HepG2 (cell line): ENCODE measurements around the gene ZNF621. TPM values are rescaled to one million over a fixed set of nuclear protein-coding genes. Genes with fewer than 3 reads are reported as not detected.

Experiments used
- AGO1 ChIP-seq: fragments of 200-400 bp; formaldehyde crosslinking; IDR thresholded peaks from 2 replicates; pipeline ENCODE4 v1.6.1; 2017; ENCODE audit warnings: mild to moderate bottlenecking, low read depth, low read length, moderate library complexity; ENCODE audit not compliant: poor library complexity, severe bottlenecking
- ATAD3A ChIP-seq: sonication (generic); formaldehyde crosslinking; IDR thresholded peaks from 2 replicates; pipeline ENCODE4 v1.4.0; 2020; ENCODE audit warnings: missing genetic modification reagents
- ATRX ChIP-seq: sonication (generic); formaldehyde crosslinking; IDR thresholded peaks from 2 replicates; pipeline ENCODE4 v1.4.0; 2020; ENCODE audit warnings: missing genetic modification reagents, borderline replicate concordance
- CEBPG ChIP-seq: IDR thresholded peaks from 2 replicates; pipeline ENCODE4 v1.6.1; 2016
- CREB3 ChIP-seq: sonication (generic); formaldehyde crosslinking; IDR thresholded peaks from 2 replicates; pipeline ENCODE4 v1.5.0; 2020; ENCODE audit warnings: missing genetic modification reagents
- ELF4 ChIP-seq: sonication (generic); formaldehyde crosslinking; IDR thresholded peaks from 2 replicates; pipeline ENCODE4 v1.5.0; 2020; ENCODE audit warnings: missing genetic modification reagents, mild to moderate bottlenecking, moderate library complexity, borderline replicate concordance
- FLYWCH1 ChIP-seq: sonication (generic); formaldehyde crosslinking; IDR thresholded peaks from 2 replicates; pipeline ENCODE4 v1.8.1; 2023; ENCODE audit warnings: mild to moderate bottlenecking, missing genetic modification reagents
- FOXP4 ChIP-seq: sonication (generic); formaldehyde crosslinking; IDR thresholded peaks from 2 replicates; pipeline ENCODE4 v1.4.0; 2020; ENCODE audit warnings: missing genetic modification reagents
- HMG20B ChIP-seq: conservative IDR thresholded peaks from 2 replicates; pipeline ENCODE4 v1.6.1; 2016; ENCODE audit warnings: missing genetic modification reagents, missing compliant biosample characterization
- ISL2 ChIP-seq: sonication (generic); formaldehyde crosslinking; IDR thresholded peaks from 2 replicates; pipeline ENCODE4 v1.5.0; 2020; ENCODE audit warnings: missing genetic modification reagents
- JDP2 ChIP-seq: sonication (generic); formaldehyde crosslinking; IDR thresholded peaks from 2 replicates; pipeline ENCODE4 v1.8.1; 2022; ENCODE audit warnings: missing genetic modification reagents, borderline replicate concordance
- KLF9 ChIP-seq: IDR thresholded peaks from 2 replicates; pipeline ENCODE4 v1.6.1; 2016; ENCODE audit warnings: low read depth
- POLR2A ChIP-seq, 2 experiments: IDR thresholded peaks; 2 replicates each; pipeline ENCODE4 v1.6.1; 2011; ENCODE audit warnings: low read depth in 2 of 2, low read length in 2 of 2, mild to moderate bottlenecking in 1 of 2, moderate library complexity in 1 of 2; ENCODE audit not compliant: insufficient read depth in 1 of 2
- RBM39 ChIP-seq: fragments of 200-400 bp; formaldehyde crosslinking; IDR thresholded peaks from one replicate; pipeline ENCODE4 v1.6.1; 2018; ENCODE audit warnings: antibody characterized with exemption, mild to moderate bottlenecking, low read depth, low read length; ENCODE audit not compliant: poor library complexity, severe bottlenecking
- SMAD9 ChIP-seq: sonication (generic); formaldehyde crosslinking; IDR thresholded peaks from 2 replicates; pipeline ENCODE4 v1.5.1; 2020; ENCODE audit warnings: mild to moderate bottlenecking, missing genetic modification reagents
- SP4 ChIP-seq: sonication (generic); formaldehyde crosslinking; IDR thresholded peaks from 2 replicates; pipeline ENCODE4 v1.8.1; 2023; ENCODE audit warnings: mild to moderate bottlenecking, missing genetic modification reagents
- SRSF1 ChIP-seq: fragments of 200-400 bp; formaldehyde crosslinking; optimal IDR thresholded peaks from 2 replicates; pipeline ENCODE3; 2017; ENCODE audit warnings: mild to moderate bottlenecking, low read depth, low read length, moderate library complexity
- STAT6 ChIP-seq: sonication (generic); formaldehyde crosslinking; IDR thresholded peaks from 2 replicates; pipeline ENCODE4 v1.4.0; 2020; ENCODE audit warnings: missing genetic modification reagents, mild to moderate bottlenecking, borderline replicate concordance
- TERF1 ChIP-seq: sonication (generic); formaldehyde crosslinking; IDR thresholded peaks from 2 replicates; pipeline ENCODE4 v1.8.0; 2022; ENCODE audit warnings: mild to moderate bottlenecking, missing genetic modification reagents, moderate library complexity
- TOPORS ChIP-seq: sonication (generic); formaldehyde crosslinking; IDR thresholded peaks from 2 replicates; pipeline ENCODE4 v1.8.0; 2023; ENCODE audit warnings: mild to moderate bottlenecking, missing genetic modification reagents
- ZNF136 ChIP-seq: sonication (generic); formaldehyde crosslinking; IDR thresholded peaks from 2 replicates; pipeline ENCODE4 v1.8.1; 2022; ENCODE audit warnings: low read depth, mild to moderate bottlenecking, moderate library complexity, missing genetic modification reagents
- ZNF331 ChIP-seq: sonication (generic); formaldehyde crosslinking; IDR thresholded peaks from 2 replicates; pipeline ENCODE4 v1.4.0; 2020; ENCODE audit warnings: missing genetic modification reagents
- ZNF33B ChIP-seq: sonication (generic); formaldehyde crosslinking; IDR thresholded peaks from 2 replicates; pipeline ENCODE4 v1.5.1; 2020; ENCODE audit warnings: mild to moderate bottlenecking, missing genetic modification reagents
- ZSCAN21 ChIP-seq: sonication (generic); formaldehyde crosslinking; IDR thresholded peaks from 2 replicates; pipeline ENCODE4 v1.8.0; 2022; ENCODE audit warnings: mild to moderate bottlenecking, missing genetic modification reagents, moderate library complexity, borderline replicate concordance
- polyA plus RNA-seq, 8 experiments: library from polyadenylated mRNA; depleted of rRNA in 3 of 8; stranded (reverse) in 7 of 8; unstranded in 1 of 8; fragments of >200 nt; fragmentation: Illumina TruSeq in 4 of 8; extraction: Trizol in 4 of 8; gene quantifications; 2 replicates each; pipeline versions ENCODE4 v1.2.1 to v1.2.3, GENCODE V29; 2011 to 2016; ENCODE audit warnings: low read depth in 4 of 8, missing spikeins in 1 of 8, mixed read lengths in 1 of 8; ENCODE audit not compliant: insufficient read depth in 1 of 8
- total RNA-seq, 5 experiments: library from RNA; depleted of rRNA; stranded (reverse); fragments of >200 nt; fragmentation: Illumina TruSeq; extraction: Trizol; gene quantifications; 2 replicates each; pipeline ENCODE4 v1.2.3, GENCODE V29; 2016; ENCODE audit warnings: low read depth in 1 of 5

Gene ZNF621
- total and polyA plus RNA-seq, 2 of the 13 experiments (the other 11 are each of a cell fraction or from before 2014, with no cell fraction given) = 13.2 to 14.9 TPM

GRCh38 chr3:40524568-40525285, at the start of gene ZNF621 (continued):
- TF ChIP-seq TERF1 = 0 out of 2 replicates have a peak, but pooled peaks have one; percentile 65
- no peak for TF ChIP-seq AGO1
- peak; percentile 94 for TF ChIP-seq POLR2A (IDR thresholded peaks at IDR 0.05; ENCODE audit: insufficient read depth in 1 of 2, low read depth in 2 of 2, low read length in 2 of 2)
- no peak for TF ChIP-seq ATAD3A (CRISPR knock-in tag)
- TF ChIP-seq KLF9 (CRISPR knock-in tag) = peak; percentile 76; the same call in 1 of the 2 replicates
- peak; percentile 87; the same call in 1 of the 2 replicates for TF ChIP-seq ZNF136 (CRISPR knock-in tag)
- no peak for TF ChIP-seq ATRX (CRISPR knock-in tag)
- no peak for TF ChIP-seq FLYWCH1 (CRISPR knock-in tag)
- peak; percentile 79; the same call in 1 of the 2 replicates for TF ChIP-seq STAT6 (CRISPR knock-in tag)
- no peak for TF ChIP-seq CREB3 (CRISPR knock-in tag)
- no peak for TF ChIP-seq JDP2
- TF ChIP-seq RBM39 = peak; percentile 80
- no peak for TF ChIP-seq ZNF33B
- peak; percentile 81 for TF ChIP-seq ZSCAN21
- no peak for TF ChIP-seq ELF4
- 0 out of 2 replicates have a peak, but pooled peaks have one; percentile 2 for TF ChIP-seq CEBPG (CRISPR knock-in tag)
- peak; percentile 72; the same call in 1 of the 2 replicates for TF ChIP-seq TOPORS (CRISPR knock-in tag)
- peak; percentile 48; the same call in 1 of the 2 replicates for TF ChIP-seq FOXP4 (CRISPR knock-in tag)
- peak; percentile 76; the same call in 1 of the 2 replicates for TF ChIP-seq SMAD9 (CRISPR knock-in tag)
- TF ChIP-seq ISL2 = peak; percentile 72; the same call in 1 of the 2 replicates
- peak; percentile 95 for TF ChIP-seq ZNF331 (CRISPR knock-in tag)
- no peak for TF ChIP-seq HMG20B (CRISPR knock-in tag)
- TF ChIP-seq SRSF1 = no peak
- peak; percentile 81 for TF ChIP-seq SP4 (CRISPR knock-in tag)
